Mesenchymal stem cell (in vitro differentiated cells and primary cell): ENCODE data around the gene PAX8.
A peak's percentile ranks its signal among the peaks of the same experiment; 100 is the strongest.
"Not testable (repeated sequence)": the region's sequence is repeated elsewhere in the genome, so short reads cannot be mapped to it uniquely, and the experiment has no call there.

Experiments
- DNase-seq: peaks from one replicate; pipeline ENCODE4 v3.0.0-alpha.2; 2013
- H2AFZ ChIP-seq: one replicate; pipeline ENCODE4 v1.6.1; 2013; ENCODE audit warnings: low read depth, mild to moderate bottlenecking, control low read depth, inconsistent platforms, low read length, moderate library complexity
- H2AK5ac ChIP-seq: 2 replicates; pipeline ENCODE4 v1.6.1; 2013; ENCODE audit warnings: low read length, moderate library complexity, mild to moderate bottlenecking, inconsistent platforms; ENCODE audit not compliant: severe bottlenecking
- H2BK120ac ChIP-seq: one replicate; pipeline ENCODE4 v1.6.1; 2013; ENCODE audit warnings: low read depth, mild to moderate bottlenecking, inconsistent platforms, low read length, moderate library complexity
- H2BK12ac ChIP-seq, 2 experiments: one replicate each; pipeline ENCODE4 v1.6.1; 2013; ENCODE audit warnings: inconsistent platforms in 2 of 2, low read length in 2 of 2, mild to moderate bottlenecking in 2 of 2, moderate library complexity in 2 of 2, control low read depth in 1 of 2
- H2BK15ac ChIP-seq: one replicate; pipeline ENCODE4 v1.6.1; 2013; ENCODE audit warnings: mild to moderate bottlenecking, low read depth, inconsistent platforms; ENCODE audit not compliant: poor library complexity, severe bottlenecking
- H2BK5ac ChIP-seq: 2 replicates; pipeline ENCODE4 v1.6.1; 2013; ENCODE audit warnings: low read depth, mild to moderate bottlenecking, low read length, control low read depth, inconsistent platforms; ENCODE audit not compliant: poor library complexity, severe bottlenecking
- H3K14ac ChIP-seq, 2 experiments: one replicate each; pipeline ENCODE4 v1.6.1; 2013; ENCODE audit warnings: inconsistent platforms in 2 of 2, low read length in 2 of 2, control low read depth in 1 of 2, mild to moderate bottlenecking in 1 of 2, moderate library complexity in 1 of 2
- H3K18ac ChIP-seq, 2 experiments: one replicate each; pipeline ENCODE4 v1.6.1; 2013; ENCODE audit warnings: inconsistent platforms in 2 of 2, low read length in 2 of 2, control low read depth in 1 of 2, low read depth in 1 of 2, mild to moderate bottlenecking in 1 of 2
- H3K23ac ChIP-seq, 2 experiments: one replicate each; pipeline ENCODE4 v1.6.1; 2013; ENCODE audit warnings: inconsistent platforms in 2 of 2, low read length in 2 of 2, mild to moderate bottlenecking in 2 of 2, moderate library complexity in 2 of 2, control low read depth in 1 of 2
- H3K27ac ChIP-seq: 2 replicates; pipeline ENCODE4 v1.5.1; 2013; ENCODE audit warnings: mild to moderate bottlenecking, moderate library complexity, low read length, control low read depth, inconsistent platforms; ENCODE audit not compliant: poor library complexity, severe bottlenecking
- H3K27me3 ChIP-seq, 2 experiments: 2 replicates each; pipeline versions ENCODE4 v1.6.1 to v1.7.0; 2013; ENCODE audit warnings: low read length in 2 of 2, mild to moderate bottlenecking in 2 of 2, moderate library complexity in 2 of 2, control low read depth in 1 of 2, inconsistent platforms in 1 of 2; ENCODE audit not compliant: control insufficient read depth in 1 of 2, insufficient read depth in 1 of 2
- H3K36me3 ChIP-seq, 2 experiments: 2 replicates each; pipeline versions ENCODE4 v1.6.1 to v1.7.0; 2013; ENCODE audit warnings: low read length in 2 of 2, control low read depth in 1 of 2, inconsistent platforms in 1 of 2, low read depth in 1 of 2, mild to moderate bottlenecking in 1 of 2; ENCODE audit not compliant: insufficient read depth in 2 of 2, control insufficient read depth in 1 of 2
- H3K4ac ChIP-seq, 2 experiments: one replicate each; pipeline ENCODE4 v1.6.1; 2013; ENCODE audit warnings: inconsistent platforms in 2 of 2, low read length in 2 of 2, mild to moderate bottlenecking in 2 of 2, moderate library complexity in 2 of 2, control low read depth in 1 of 2, low read depth in 1 of 2
- H3K4me1 ChIP-seq: 2 replicates; pipeline ENCODE4 v1.6.1; 2013; ENCODE audit warnings: low read depth, low read length, control low read depth; ENCODE audit not compliant: control insufficient read depth, insufficient read depth
- H3K4me2 ChIP-seq: 2 replicates; pipeline ENCODE4 v1.6.1; 2013; ENCODE audit warnings: low read length, mild to moderate bottlenecking, inconsistent platforms; ENCODE audit not compliant: poor library complexity, severe bottlenecking
- H3K4me3 ChIP-seq, 2 experiments: 2 replicates each; pipeline versions ENCODE4 v1.5.1 to v1.7.0; 2013; ENCODE audit warnings: low read length in 2 of 2, mild to moderate bottlenecking in 2 of 2, control low read depth in 1 of 2, low read depth in 1 of 2; ENCODE audit not compliant: insufficient read depth in 1 of 2
- H3K79me1 ChIP-seq: replicated peaks from 2 replicates; pipeline ENCODE4 v1.6.1; 2013; ENCODE audit warnings: mild to moderate bottlenecking, control low read depth, low read length, inconsistent platforms; ENCODE audit not compliant: poor library complexity, severe bottlenecking
- H3K9ac ChIP-seq: 2 replicates; pipeline ENCODE4 v1.7.0; 2013; ENCODE audit warnings: mild to moderate bottlenecking, low read length, moderate library complexity
- H3K9me3 ChIP-seq: 2 replicates; pipeline ENCODE4 v1.7.0; 2013; ENCODE audit warnings: mild to moderate bottlenecking, low read length; ENCODE audit not compliant: control insufficient read depth
- H4K8ac ChIP-seq: one replicate; pipeline ENCODE4 v1.6.1; 2013; ENCODE audit warnings: inconsistent platforms, mild to moderate bottlenecking, low read length, moderate library complexity
- H4K91ac ChIP-seq: one replicate; pipeline ENCODE4 v1.6.1; 2013; ENCODE audit warnings: mild to moderate bottlenecking, low read length, inconsistent platforms
- WGBS: methylation state at CpG from one replicate; pipeline ENCODE4 v1.1.7; 2013; ENCODE audit warnings: mixed read lengths; 5-methylcytosine and 5-hydroxymethylcytosine counted together

Gene PAX8

GRCh38 chr2:113237604-113238160 is 41.0 kb downstream of the PAX8 start:
- H3K9me3 ChIP-seq: no peaks in the 10 kb centered on the region

GRCh38 chr2:113236367-113237159 is 42.2 kb downstream of the PAX8 start:
- H2BK120ac ChIP-seq: no peak overlapping the region
- no peak overlapping the region for H2BK15ac ChIP-seq
- no peaks in the 10 kb centered on the region for H3K9me3 ChIP-seq
- H3K9ac ChIP-seq: peak overlapping the region; percentile 81
- no peak overlapping the region for H3K27ac ChIP-seq
- no peak overlapping the region for H2BK12ac ChIP-seq
- no peak overlapping the region for H2AFZ ChIP-seq
- peak overlapping the region in 1 of 2 experiments; percentile 2 for H3K14ac ChIP-seq
- H3K18ac ChIP-seq: no peak overlapping the region
- peaks cover 1% of the 10 kb centered on the region for H3K79me1 ChIP-seq
- no peaks in the 10 kb centered on the region for H3K27me3 ChIP-seq
- H3K4ac ChIP-seq: no peak overlapping the region
- H3K4me2 ChIP-seq: no peak overlapping the region
- peak overlapping the region; percentile 23 for H2AK5ac ChIP-seq
- H4K91ac ChIP-seq: no peak overlapping the region
- H3K23ac ChIP-seq: no peak overlapping the region
- DNase-seq: no peak
- H3K4me3 ChIP-seq: peak overlapping the region in 1 of 2 experiments; percentile 72
- H3K4me1 ChIP-seq: peaks cover 33% of the 10 kb centered on the region
- no peak overlapping the region for H4K8ac ChIP-seq
- peaks cover 27 to 49% of the 10 kb centered on the region in 2 experiments for H3K36me3 ChIP-seq
- 96% methylated on average over 38 of the region's 38 CpGs for WGBS
- H2BK5ac ChIP-seq: no peak overlapping the region

More at GRCh38 chr2:113237604-113238160, 41.0 kb downstream of the PAX8 start:
- 97% methylated on average over 8 of the region's 9 CpGs for WGBS
- Histone ChIP-seq H3K27me3 (no peaks in the 10 kb centered on the region), H2BK5ac (no peak overlapping the region), H2AK5ac (no peak overlapping the region), H3K79me1 (peaks cover 1% of the 10 kb centered on the region), H3K4me3 (peak overlapping the region in 1 of 2 experiments; percentile 72), H4K8ac (no peak overlapping the region), H3K27ac (no peak overlapping the region), H3K18ac (no peak overlapping the region), H4K91ac (no peak overlapping the region), H3K4me2 (no peak overlapping the region), H2BK12ac (no peak overlapping the region), H3K4me1 (peaks cover 38% of the 10 kb centered on the region), H3K23ac (no peak overlapping the region), H3K36me3 (peaks cover 28 to 52% of the 10 kb centered on the region in 2 experiments), H3K9ac (peak overlapping the region; percentile 81), H3K14ac (no peak overlapping the region), H2BK120ac (no peak overlapping the region), H2AFZ (no peak overlapping the region), H2BK15ac (no peak overlapping the region), H3K4ac (no peak overlapping the region)
- DNase-seq: no peak

GRCh38 chr2:113235347-113236226 is 43.1 kb downstream of the PAX8 start:
- 95% methylated on average over 52 of the region's 74 CpGs for WGBS
- not testable (repeated sequence) for H2BK5ac ChIP-seq, H4K91ac ChIP-seq, DNase-seq, H3K23ac ChIP-seq, H2AFZ ChIP-seq, H2BK120ac ChIP-seq, H4K8ac ChIP-seq, H3K27me3 ChIP-seq, H2AK5ac ChIP-seq, H3K14ac ChIP-seq, H2BK12ac ChIP-seq, H3K79me1 ChIP-seq, H3K4me2 ChIP-seq, H3K9me3 ChIP-seq, H3K27ac ChIP-seq, H3K18ac ChIP-seq, H3K4ac ChIP-seq, H2BK15ac ChIP-seq
- H3K4me1 ChIP-seq: peaks cover 28% of the 10 kb centered on the region
- peak overlapping the region in 1 of 2 experiments; percentile 66 for H3K4me3 ChIP-seq
- H3K36me3 ChIP-seq: peaks cover 30 to 52% of the 10 kb centered on the region in 2 experiments
- H3K9ac ChIP-seq: peak overlapping the region; percentile 83
